HCT116 (cell line): ENCODE measurements around the gene GNAI2.
"Not testable (repeated sequence)": the region's sequence is repeated elsewhere in the genome, so short reads cannot be mapped to it uniquely, and the experiment has no call there.

ENCODE experiments used
- JUND ChIP-seq: IDR thresholded peaks from 2 replicates; pipeline ENCODE4 v1.6.1; 2012
- POLR2A ChIP-seq: IDR thresholded peaks from 2 replicates; pipeline ENCODE4 v1.7.0; 2011; ENCODE audit warnings: borderline replicate concordance; ENCODE audit not compliant: insufficient read depth, insufficient read length; ENCODE audit errors: extremely low read depth
- ZBTB33 ChIP-seq: IDR thresholded peaks from 2 replicates; pipeline ENCODE4 v1.6.1; 2011; ENCODE audit warnings: mild to moderate bottlenecking, low read length, moderate library complexity; ENCODE audit not compliant: insufficient replicate concordance; ENCODE audit errors: extremely low read depth
- TF ChIP-seq, protein P1 (sequence below), 3 experiments: fragments of 200-600 bp in 1 of 3; sonication (generic) in 1 of 3; IDR thresholded peaks in 2 of 3; conservative IDR thresholded peaks in 1 of 3; 2 replicates each; pipeline ENCODE4 v1.5.1; 2012 to 2017; ENCODE audit warnings: low read depth in 2 of 3, low read length in 2 of 3, antibody characterized with exemption in 1 of 3, borderline replicate concordance in 1 of 3, control low read depth in 1 of 3, mild to moderate bottlenecking in 1 of 3, mixed read lengths in 1 of 3, mixed run types in 1 of 3, moderate library complexity in 1 of 3; ENCODE audit not compliant: insufficient read depth in 1 of 3

- TF ChIP-seq, protein P1, sequence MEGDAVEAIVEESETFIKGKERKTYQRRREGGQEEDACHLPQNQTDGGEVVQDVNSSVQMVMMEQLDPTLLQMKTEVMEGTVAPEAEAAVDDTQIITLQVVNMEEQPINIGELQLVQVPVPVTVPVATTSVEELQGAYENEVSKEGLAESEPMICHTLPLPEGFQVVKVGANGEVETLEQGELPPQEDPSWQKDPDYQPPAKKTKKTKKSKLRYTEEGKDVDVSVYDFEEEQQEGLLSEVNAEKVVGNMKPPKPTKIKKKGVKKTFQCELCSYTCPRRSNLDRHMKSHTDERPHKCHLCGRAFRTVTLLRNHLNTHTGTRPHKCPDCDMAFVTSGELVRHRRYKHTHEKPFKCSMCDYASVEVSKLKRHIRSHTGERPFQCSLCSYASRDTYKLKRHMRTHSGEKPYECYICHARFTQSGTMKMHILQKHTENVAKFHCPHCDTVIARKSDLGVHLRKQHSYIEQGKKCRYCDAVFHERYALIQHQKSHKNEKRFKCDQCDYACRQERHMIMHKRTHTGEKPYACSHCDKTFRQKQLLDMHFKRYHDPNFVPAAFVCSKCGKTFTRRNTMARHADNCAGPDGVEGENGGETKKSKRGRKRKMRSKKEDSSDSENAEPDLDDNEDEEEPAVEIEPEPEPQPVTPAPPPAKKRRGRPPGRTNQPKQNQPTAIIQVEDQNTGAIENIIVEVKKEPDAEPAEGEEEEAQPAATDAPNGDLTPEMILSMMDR (IDR thresholded peaks at IDR 0.05 in 2 of 3, conservative IDR thresholded peaks at IDR 0.05 in 1 of 3; ENCODE audit: borderline replicate concordance in 1 of 3, insufficient read depth in 1 of 3, low read depth in 2 of 3, low read length in 2 of 3), result not testable (repeated sequence)
- TF ChIP-seq POLR2A, JUND, ZBTB33: not testable (repeated sequence)
These were observed 26.2 kb downstream of the GNAI2 start for GRCh38 chr3:50262200-50262599.
